Activated CD4-positive, alpha-beta T cell treated with anti-CD3 and anti-CD28 coated beads for 1 hour (primary cell): ENCODE measurements around the gene LTB.
A peak's percentile ranks its signal among the peaks of the same experiment; 100 is the strongest.

ENCODE experiments used
- DNase-seq: peaks from one replicate; pipeline ENCODE4 v3.0.0-alpha.2; 2020

Gene LTB

DNA sequence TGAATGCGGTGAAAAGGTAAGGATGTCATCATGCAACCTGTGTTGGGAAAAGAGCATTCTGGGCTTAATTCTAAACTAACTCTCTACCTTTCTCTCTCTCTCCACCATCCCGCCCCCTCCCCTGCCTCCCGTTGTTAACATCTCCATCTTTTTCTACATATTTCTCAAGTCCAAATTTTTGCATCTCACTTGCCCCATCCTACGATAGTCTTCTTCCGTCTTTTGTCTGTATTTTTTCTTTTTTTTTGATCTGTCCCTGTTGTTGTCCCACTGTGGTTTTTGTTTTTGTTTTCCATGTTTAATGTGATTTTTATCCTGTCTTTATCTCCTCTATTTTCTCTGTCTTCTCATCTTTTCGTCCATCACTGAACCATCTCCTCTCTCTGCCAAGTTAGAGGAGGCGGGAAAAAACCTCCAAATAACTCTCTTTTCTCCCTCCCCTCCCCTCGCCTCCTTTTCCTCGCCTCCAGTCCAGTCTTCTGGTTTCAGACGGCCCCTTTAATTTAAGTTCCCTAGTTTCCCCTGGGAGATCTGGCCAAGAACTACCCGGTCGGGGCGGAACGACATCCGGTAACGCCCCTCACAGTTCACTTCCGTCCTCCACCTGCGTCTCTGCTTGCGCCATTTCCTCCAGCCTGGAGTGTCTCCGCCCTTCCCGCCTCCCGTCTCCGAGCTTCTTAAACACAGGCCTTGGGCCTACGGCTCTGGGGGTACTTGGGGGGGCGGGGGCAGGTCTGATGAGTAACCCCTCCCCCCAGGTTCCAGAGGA lies 35.1 kb downstream of the LTB start, which contains the start of gene NFKBIL1:
TSS of gene NFKBIL1 (plus strand) at position 651 of the 769 bp plus-strand sequence. CDS start at position 738, 87 bp downstream.
- peak; percentile 80 for DNase-seq

GRCh38 chr6:31546339-31546957 lies 35.8 kb downstream of the LTB start, which contains the start of gene ATP6V1G2:
ATP6V1G2 (minus strand) TSS chr6:31546608; CDS start chr6:31546559, 49 bp downstream.
- peak; percentile 73 for DNase-seq

GRCh38 chr6:31545291-31545690 lies 36.9 kb downstream of the LTB start:
- DNase-seq = no peak

- no peak for DNase-seq
Measured at GRCh38 chr6:31544676-31545075, 37.5 kb downstream of the LTB start.

- DNase-seq = no peak
Measured at GRCh38 chr6:31543639-31544038, 38.6 kb downstream of the LTB start.

GRCh38 chr6:31541658-31542521 lies 40.3 kb downstream of the LTB start, which contains the start of gene DDX39B:
DDX39B (minus strand) TSS chr6:31542003; CDS start chr6:31540532, 1,471 bp downstream.
- peak; percentile 88 for DNase-seq

DNA sequence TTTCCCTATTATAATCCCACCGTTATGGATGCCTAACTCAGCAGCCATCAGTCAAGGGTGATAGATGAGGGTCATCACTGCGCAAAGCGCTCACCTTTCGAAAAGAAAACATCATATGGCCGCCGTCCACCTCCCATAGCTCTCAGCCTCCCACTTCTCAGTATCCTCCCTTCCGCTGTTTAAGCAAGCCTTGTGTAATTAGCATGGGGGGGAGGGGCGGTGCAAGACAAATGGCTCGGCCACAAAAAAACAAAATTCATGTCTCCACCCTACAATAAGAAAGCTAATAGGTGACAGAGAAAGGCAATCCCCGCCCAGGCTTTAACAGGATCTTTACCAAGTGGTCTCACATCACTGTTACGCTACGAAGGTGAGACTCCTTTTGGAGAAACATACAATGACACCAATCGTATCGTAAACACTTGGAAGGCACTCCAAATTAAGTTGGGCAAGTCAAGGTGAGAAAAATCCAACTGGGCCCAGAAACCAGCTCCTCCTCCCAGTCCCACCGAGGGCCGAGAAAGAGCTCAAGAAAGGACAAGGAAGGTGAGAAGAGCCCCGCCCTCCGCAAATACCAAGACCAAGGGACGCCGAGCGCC lies 41.1 kb downstream of the LTB start:
- peak; percentile 43 for DNase-seq

DNA sequence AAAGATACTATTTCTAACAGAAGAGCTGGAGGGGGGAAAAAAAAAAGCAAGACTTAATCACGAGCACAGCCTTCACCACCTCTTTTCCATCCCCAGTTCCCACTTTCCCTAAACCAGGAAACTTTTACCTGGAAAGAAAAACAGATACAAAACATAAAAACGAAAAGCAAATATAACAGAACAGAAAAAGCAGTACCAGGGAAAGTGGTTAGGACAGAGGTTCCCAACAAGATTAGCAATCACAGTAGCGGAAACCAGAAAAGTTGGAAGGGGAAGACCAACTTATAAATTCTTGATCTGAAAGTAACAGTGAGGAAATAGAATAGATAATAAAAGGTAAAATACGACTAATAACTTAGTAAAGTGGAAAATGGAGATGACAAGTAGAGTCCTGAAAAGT lies 41.6 kb downstream of the LTB start:
- no peak for DNase-seq

GRCh38 chr6:31538805-31539400 lies 43.3 kb downstream of the LTB start:
- no peak for DNase-seq

GRCh38 chr6:31535538-31536324 lies 46.5 kb downstream of the LTB start:
- DNase-seq = no peak

DNA sequence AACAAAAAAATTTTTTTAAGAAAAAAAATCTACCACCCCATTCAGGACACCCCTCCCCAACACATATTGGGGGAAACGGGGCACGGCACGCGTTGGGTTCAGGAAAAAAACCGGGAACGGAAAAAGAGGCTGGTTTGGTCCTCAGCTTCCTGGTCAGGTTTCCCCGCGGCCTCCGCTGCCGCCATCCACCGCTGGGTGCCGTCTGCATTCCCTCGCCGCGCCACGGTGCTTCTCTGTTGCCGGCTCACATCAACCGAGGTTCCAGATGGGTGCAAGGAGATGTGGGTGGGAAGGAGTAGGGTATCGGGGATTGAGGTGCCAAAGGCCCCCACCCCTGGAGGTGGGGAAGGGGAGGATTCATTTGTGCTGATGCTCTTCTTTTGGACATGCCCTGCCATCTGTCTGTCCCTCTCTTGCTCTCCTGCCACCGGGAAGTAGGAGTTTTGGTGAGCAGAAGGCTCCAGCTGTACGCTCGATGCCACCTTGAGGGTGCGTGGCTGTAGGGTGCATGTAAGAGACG lies 47.6 kb downstream of the LTB start:
- DNase-seq = no peak

- no peak for DNase-seq
Measured at GRCh38 chr6:31534011-31534410, 48.2 kb downstream of the LTB start.

DNA sequence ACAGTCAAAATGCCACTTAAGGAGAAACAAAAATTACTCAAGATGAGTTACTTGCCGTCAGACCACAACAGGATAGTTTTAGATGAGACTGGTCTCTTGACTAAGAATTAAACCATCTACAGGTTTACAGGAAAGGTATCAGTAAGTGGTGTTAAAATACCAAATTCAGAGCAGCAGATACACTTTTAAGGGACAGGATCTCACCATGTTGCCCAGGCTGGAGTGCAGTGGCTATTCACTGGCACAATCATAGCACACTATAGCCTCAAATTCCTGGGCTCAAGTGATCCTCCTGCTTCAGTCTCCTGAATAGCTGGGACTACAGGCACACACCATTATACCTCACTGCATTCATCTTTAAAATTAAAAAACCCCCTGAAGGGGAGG lies 48.8 kb downstream of the LTB start:
- no peak for DNase-seq

DNA sequence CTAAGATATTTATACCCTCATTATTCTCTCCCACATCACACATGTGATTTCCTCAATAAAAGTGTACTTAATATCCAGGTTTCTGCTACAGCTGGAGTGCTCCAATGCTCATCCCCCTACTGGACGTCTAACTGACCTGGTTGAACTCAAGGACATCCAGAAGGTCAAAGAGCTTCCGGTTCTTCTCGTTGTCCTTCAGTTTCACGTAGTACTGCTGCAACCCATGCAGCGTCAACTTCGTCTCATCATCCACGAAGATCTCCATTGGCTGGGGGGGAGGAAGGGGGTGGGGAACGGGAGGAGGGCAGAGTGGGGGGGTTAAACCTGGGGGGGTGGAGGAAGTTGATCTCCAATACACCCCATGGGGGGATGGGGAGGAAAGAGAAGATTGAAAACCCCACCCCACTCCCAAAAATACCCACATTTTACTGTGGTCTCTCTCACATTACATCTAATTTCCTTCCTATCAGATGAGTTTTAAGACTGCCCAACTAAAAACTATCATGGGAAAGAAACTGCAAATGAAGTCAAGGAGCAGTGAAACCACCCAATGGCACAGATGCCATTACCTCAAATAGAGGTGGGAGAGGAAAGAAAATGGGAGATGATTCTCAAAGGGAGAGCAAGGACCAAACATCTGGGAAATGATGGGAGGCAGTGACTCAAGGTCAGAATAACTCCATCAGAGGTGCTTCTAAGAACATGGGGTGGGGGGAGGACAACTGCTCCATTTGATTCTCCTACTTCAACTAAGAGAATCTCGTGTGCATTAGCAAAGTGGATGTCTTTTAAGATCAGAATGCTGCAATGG lies 49.4 kb downstream of the LTB start:
- DNase-seq = no peak

DNA sequence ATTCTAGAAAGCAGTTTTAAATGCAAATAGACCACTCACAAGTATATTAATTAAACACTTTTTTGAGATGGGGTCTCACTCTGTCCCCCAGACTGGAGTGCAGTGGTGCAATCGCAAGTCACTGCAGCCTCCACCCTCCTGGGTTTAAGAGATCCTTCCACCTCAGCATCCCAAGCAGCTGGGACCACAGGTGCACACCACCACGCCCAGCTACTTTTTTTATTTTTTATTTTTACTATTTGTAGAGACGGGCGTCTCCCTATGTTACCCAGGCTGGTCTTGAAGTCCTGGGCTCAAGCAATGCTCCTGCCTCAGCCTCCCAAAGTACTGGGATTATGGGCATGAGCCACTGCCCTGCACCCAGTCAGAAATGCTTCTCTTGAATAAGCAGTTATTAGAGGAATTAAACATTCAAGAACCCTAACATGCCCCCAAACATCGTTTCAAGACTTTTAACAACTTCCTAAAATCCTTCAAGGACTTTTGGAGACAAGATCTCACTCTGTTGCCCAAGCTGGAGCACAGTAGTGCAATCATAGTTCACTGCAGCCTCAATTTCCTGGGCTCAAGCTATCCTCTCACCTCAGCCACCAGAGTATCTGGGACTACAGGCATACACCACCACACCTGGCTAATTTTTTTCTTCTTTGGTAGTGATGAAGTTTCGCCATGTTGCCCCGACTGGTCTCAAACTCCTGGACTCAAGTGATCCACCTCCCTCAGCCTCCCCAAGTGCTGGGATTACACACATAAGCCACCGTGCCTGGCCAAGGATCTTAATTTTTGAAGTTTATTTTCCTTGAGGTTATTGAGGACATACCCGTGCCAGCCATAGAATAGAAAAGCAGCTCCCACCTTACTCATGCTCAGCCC lies 50.2 kb downstream of the LTB start:
- DNase-seq = no peak

DNA sequence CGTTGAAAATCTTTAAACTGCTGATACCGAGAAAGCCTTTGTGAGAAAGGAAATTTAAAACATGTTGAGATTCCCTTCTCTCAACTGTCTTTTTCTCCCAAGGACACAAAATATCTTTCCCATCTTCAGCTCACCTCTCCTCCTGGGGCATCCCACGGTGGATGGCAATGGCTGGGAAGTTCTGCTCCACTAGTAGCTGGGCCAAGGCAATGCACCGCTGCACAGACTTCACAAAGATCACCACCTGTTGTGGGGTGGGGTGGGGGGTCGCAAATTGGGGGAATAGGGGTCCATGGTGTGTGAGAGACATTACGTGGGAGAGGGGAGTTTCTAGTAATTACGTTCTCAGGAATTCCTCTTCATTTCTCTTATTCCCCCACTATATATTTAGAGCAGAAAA lies 51.1 kb downstream of the LTB start:
- DNase-seq = no peak

- no peak for DNase-seq
Measured at GRCh38 chr6:31530659-31531058, 51.6 kb downstream of the LTB start.
